ENCODE results near the gene EIF3L.

The EIF3L gene

DNA sequence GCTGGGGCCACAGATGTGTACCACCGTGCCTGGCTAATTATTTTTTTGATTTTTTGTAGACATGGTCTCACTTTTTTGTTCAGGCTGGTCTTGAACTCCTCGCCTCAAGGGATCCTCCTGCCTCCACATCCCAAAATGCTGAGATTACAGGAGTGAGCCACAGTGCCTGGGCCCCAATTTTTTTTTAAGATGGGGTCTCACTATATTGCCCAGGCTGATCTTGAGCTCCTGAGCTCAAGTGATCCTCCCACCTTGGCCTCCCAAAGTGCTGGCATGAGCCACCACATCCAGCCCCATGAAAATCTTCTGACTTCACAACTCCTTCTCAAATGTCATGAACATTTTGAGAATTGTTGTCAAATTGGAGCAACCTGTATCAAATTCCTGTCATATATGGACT lies 2.8 kb upstream of the EIF3L start:
- no peak overlapping the region for H3K9ac ChIP-seq (ENCODE audit: low read length)
- peaks cover 4% of the 10 kb centered on the region for H3K36me3 ChIP-seq (ENCODE audit: control insufficient read depth, insufficient read depth, low read length)
- H3K27me3 ChIP-seq (ENCODE audit: control insufficient read depth, insufficient read depth, low read length) = no peaks in the 10 kb centered on the region
- peaks cover 15% of the 10 kb centered on the region for H3K4me1 ChIP-seq (ENCODE audit: control insufficient read depth, insufficient read depth, low read length)
- no peak overlapping the region for H3K4me3 ChIP-seq (ENCODE audit: low read length)
- no peak overlapping the region for H3K27ac ChIP-seq (ENCODE audit: low read depth, low read length)

DNA sequence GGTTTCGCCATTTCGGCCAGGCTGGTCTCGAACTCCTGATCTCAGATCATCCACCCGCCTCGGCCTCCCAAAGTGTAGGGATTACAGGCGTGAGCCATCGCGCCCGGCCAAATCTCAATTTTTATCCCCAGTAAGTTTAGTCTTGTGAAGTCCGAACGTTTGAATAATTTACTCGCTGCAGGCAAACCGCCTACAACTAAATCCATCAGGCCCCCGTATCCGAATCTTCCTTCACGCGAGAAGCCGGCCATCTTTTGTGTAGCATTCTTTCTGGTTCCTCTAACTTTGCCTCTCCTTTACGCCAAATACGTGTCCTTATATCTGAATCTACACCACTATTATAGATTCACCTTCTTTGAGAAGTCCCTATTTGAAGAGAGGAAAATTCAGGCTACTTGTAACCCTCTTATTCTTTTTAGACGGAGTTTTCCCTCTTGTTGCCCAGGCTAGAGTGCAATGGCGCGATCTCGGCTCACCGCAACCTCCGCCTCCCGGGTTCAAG lies 581 bp upstream of the EIF3L start:
- Histone ChIP-seq H3K27me3 (ENCODE audit: control insufficient read depth, insufficient read depth, low read length) (no peaks in the 10 kb centered on the region), H3K27ac (ENCODE audit: low read depth, low read length) (peak overlapping the region; percentile 90), H3K4me1 (ENCODE audit: control insufficient read depth, insufficient read depth, low read length) (peaks cover 8% of the 10 kb centered on the region), H3K36me3 (ENCODE audit: control insufficient read depth, insufficient read depth, low read length) (peaks cover 11% of the 10 kb centered on the region), H3K9ac (ENCODE audit: low read length) (peak overlapping the region; percentile 24), H3K4me3 (ENCODE audit: low read length) (peak overlapping the region; percentile 93)

GRCh38 chr22:37850801-37851200 lies 1.6 kb downstream of the EIF3L start:
- Histone ChIP-seq H3K36me3 (ENCODE audit: control insufficient read depth, insufficient read depth, low read length) (peaks cover 28% of the 10 kb centered on the region), H3K4me1 (ENCODE audit: control insufficient read depth, insufficient read depth, low read length) (peaks cover 24% of the 10 kb centered on the region), H3K27ac (ENCODE audit: low read depth, low read length) (no peak overlapping the region), H3K27me3 (ENCODE audit: control insufficient read depth, insufficient read depth, low read length) (no peaks in the 10 kb centered on the region), H3K4me3 (ENCODE audit: low read length) (no peak overlapping the region), H3K9ac (ENCODE audit: low read length) (no peak overlapping the region)

DNA sequence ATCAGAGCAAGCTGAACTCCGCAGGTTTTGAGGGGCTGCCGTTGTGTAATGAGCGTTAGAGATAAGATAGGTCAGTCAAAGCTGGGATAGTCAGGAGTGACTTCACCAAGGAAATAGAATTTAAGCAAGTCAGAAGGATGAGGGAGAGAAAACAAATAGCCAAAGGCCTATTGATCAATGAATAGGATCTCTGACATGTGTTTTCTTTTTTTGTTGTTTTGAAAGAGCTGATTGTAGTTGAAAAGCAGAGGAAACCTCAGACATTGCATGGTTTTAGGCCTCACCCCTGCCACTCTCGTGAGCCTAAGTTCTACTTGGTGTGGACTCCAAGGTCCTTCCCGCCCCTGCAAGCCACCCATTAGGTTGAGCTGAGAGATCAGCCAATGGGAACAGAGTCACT lies 3.2 kb downstream of the EIF3L start:
- Histone ChIP-seq H3K9ac (ENCODE audit: low read length) (no peak overlapping the region), H3K36me3 (ENCODE audit: control insufficient read depth, insufficient read depth, low read length) (peaks cover 28% of the 10 kb centered on the region), H3K4me3 (ENCODE audit: low read length) (no peak overlapping the region), H3K4me1 (ENCODE audit: control insufficient read depth, insufficient read depth, low read length) (peaks cover 24% of the 10 kb centered on the region), H3K27me3 (ENCODE audit: control insufficient read depth, insufficient read depth, low read length) (no peaks in the 10 kb centered on the region), H3K27ac (ENCODE audit: low read depth, low read length) (no peak overlapping the region)

DNA sequence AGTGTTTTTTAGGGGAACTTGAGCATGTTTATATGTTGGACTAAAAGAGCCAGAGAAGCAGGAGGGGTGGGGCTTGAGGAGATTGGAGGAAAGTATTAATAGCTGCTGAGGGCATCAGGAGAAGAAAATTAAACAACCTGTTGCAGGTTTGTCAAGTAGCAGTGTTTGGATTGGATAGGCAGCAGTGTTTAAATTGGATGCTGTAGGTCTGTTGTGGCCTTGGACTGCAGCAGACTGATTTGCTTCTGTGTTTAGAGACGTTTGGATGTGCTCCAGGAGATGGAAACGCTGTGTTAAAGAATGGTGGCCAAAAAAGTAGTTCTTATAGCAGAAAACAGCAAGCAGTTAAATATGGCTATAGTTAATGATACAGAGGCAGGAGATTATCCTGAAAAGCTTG lies 5.7 kb downstream of the EIF3L start:
- Histone ChIP-seq H3K36me3 (ENCODE audit: control insufficient read depth, insufficient read depth, low read length) (peaks cover 36% of the 10 kb centered on the region), H3K27ac (ENCODE audit: low read depth, low read length) (peak overlapping the region; percentile 70), H3K4me1 (ENCODE audit: control insufficient read depth, insufficient read depth, low read length) (peaks cover 20% of the 10 kb centered on the region), H3K4me3 (ENCODE audit: low read length) (no peak overlapping the region), H3K27me3 (ENCODE audit: control insufficient read depth, insufficient read depth, low read length) (no peaks in the 10 kb centered on the region), H3K9ac (ENCODE audit: low read length) (no peak overlapping the region)

- Histone ChIP-seq H3K36me3 (ENCODE audit: control insufficient read depth, insufficient read depth, low read length) (peaks cover 37% of the 10 kb centered on the region), H3K9ac (ENCODE audit: low read length) (no peak overlapping the region), H3K4me1 (ENCODE audit: control insufficient read depth, insufficient read depth, low read length) (peaks cover 17% of the 10 kb centered on the region), H3K27me3 (ENCODE audit: control insufficient read depth, insufficient read depth, low read length) (no peaks in the 10 kb centered on the region), H3K4me3 (ENCODE audit: low read length) (no peak overlapping the region), H3K27ac (ENCODE audit: low read depth, low read length) (peak overlapping the region; percentile 11)
These were observed 6.2 kb downstream of the EIF3L start for GRCh38 chr22:37855462-37855861.

GRCh38 chr22:37860796-37861421 lies 11.7 kb downstream of the EIF3L start:
- H3K36me3 ChIP-seq (ENCODE audit: control insufficient read depth, insufficient read depth, low read length) = peaks cover 40% of the 10 kb centered on the region
- H3K4me3 ChIP-seq (ENCODE audit: low read length) = no peak overlapping the region
- no peaks in the 10 kb centered on the region for H3K27me3 ChIP-seq (ENCODE audit: control insufficient read depth, insufficient read depth, low read length)
- H3K9ac ChIP-seq (ENCODE audit: low read length) = no peak overlapping the region
- H3K27ac ChIP-seq (ENCODE audit: low read depth, low read length) = no peak overlapping the region
- H3K4me1 ChIP-seq (ENCODE audit: control insufficient read depth, insufficient read depth, low read length) = peaks cover 11% of the 10 kb centered on the region

- no peaks in the 10 kb centered on the region for H3K27me3 ChIP-seq (ENCODE audit: control insufficient read depth, insufficient read depth, low read length)
- no peak overlapping the region for H3K9ac ChIP-seq (ENCODE audit: low read length)
- peaks cover 11% of the 10 kb centered on the region for H3K4me1 ChIP-seq (ENCODE audit: control insufficient read depth, insufficient read depth, low read length)
- H3K36me3 ChIP-seq (ENCODE audit: control insufficient read depth, insufficient read depth, low read length) = peaks cover 45% of the 10 kb centered on the region
- peak overlapping the region; percentile 5 for H3K4me3 ChIP-seq (ENCODE audit: low read length)
- peak overlapping the region; percentile 77 for H3K27ac ChIP-seq (ENCODE audit: low read depth, low read length)
These were observed 13.5 kb downstream of the EIF3L start for GRCh38 chr22:37862570-37863325.

DNA sequence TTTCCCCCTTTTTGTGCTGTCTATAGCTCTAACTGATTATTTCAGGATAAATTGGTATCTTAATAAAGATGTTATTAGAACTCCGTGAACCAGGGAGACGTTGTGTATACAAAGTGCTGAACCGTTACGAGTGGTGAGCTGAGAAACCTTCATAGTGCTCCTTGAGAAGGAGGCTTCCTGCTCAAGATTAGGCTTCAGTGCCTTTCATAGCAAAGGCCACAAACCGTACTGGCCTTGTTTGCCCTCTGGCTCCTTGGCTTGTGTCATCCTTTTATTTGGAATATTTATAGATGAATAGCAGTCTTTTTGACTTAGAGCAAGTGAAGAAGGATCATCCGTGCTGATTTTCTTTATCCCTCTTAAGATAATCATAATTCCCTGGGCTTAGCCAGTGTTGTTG lies 16.3 kb downstream of the EIF3L start:
- H3K27ac ChIP-seq (ENCODE audit: low read depth, low read length) = no peak overlapping the region
- H3K36me3 ChIP-seq (ENCODE audit: control insufficient read depth, insufficient read depth, low read length) = peaks cover 50% of the 10 kb centered on the region

GRCh38 chr22:37870273-37870672 lies 21.1 kb downstream of the EIF3L start:
- Histone ChIP-seq H3K4me1 (ENCODE audit: control insufficient read depth, insufficient read depth, low read length) (no peaks in the 10 kb centered on the region), H3K9ac (ENCODE audit: low read length) (no peak overlapping the region), H3K36me3 (ENCODE audit: control insufficient read depth, insufficient read depth, low read length) (peaks cover 43% of the 10 kb centered on the region), H3K27ac (ENCODE audit: low read depth, low read length) (no peak overlapping the region), H3K4me3 (ENCODE audit: low read length) (no peak overlapping the region), H3K27me3 (ENCODE audit: control insufficient read depth, insufficient read depth, low read length) (no peaks in the 10 kb centered on the region)

More for the DNA sequence above, 16.3 kb downstream of the EIF3L start:
- peaks cover 11% of the 10 kb centered on the region for H3K4me1 ChIP-seq (ENCODE audit: control insufficient read depth, insufficient read depth, low read length)
- no peaks in the 10 kb centered on the region for H3K27me3 ChIP-seq (ENCODE audit: control insufficient read depth, insufficient read depth, low read length)
- no peak overlapping the region for H3K4me3 ChIP-seq (ENCODE audit: low read length)
- H3K9ac ChIP-seq (ENCODE audit: low read length) = no peak overlapping the region

- H3K36me3 ChIP-seq (ENCODE audit: control insufficient read depth, insufficient read depth, low read length) = peaks cover 27% of the 10 kb centered on the region
- H3K9ac ChIP-seq (ENCODE audit: low read length) = no peak overlapping the region
- no peaks in the 10 kb centered on the region for H3K27me3 ChIP-seq (ENCODE audit: control insufficient read depth, insufficient read depth, low read length)
- H3K27ac ChIP-seq (ENCODE audit: low read depth, low read length) = peak overlapping the region; percentile 32
- peaks cover 18% of the 10 kb centered on the region for H3K4me1 ChIP-seq (ENCODE audit: control insufficient read depth, insufficient read depth, low read length)
- no peak overlapping the region for H3K4me3 ChIP-seq (ENCODE audit: low read length)
These were observed 31.6 kb downstream of the EIF3L start for GRCh38 chr22:37880668-37881440.

- Histone ChIP-seq H3K36me3 (ENCODE audit: control insufficient read depth, insufficient read depth, low read length) (peaks cover 24% of the 10 kb centered on the region), H3K27ac (ENCODE audit: low read depth, low read length) (peak overlapping the region; percentile 79), H3K4me3 (ENCODE audit: low read length) (no peak overlapping the region), H3K4me1 (ENCODE audit: control insufficient read depth, insufficient read depth, low read length) (peaks cover 36% of the 10 kb centered on the region), H3K9ac (ENCODE audit: low read length) (no peak overlapping the region), H3K27me3 (ENCODE audit: control insufficient read depth, insufficient read depth, low read length) (no peaks in the 10 kb centered on the region)
These were observed 35.2 kb downstream of the EIF3L start for GRCh38 chr22:37884420-37884819.
